ENCODE results near the gene DCLK1. TPM values are rescaled to one million over a fixed set of nuclear protein-coding genes. Genes with fewer than 3 reads are reported as not detected.

DCLK1 gene
- total RNA-seq, 1 experiment from 2014 or later: not detected

- no peak for DNase-seq (ENCODE audit: low spot score)
- in situ Hi-C loops (cut with HindIII; ENCODE audit: low sequenced_read_pairs): no loop called here
These were observed 366.7 kb downstream of the DCLK1 start for GRCh38 chr13:35764326-35765015.

GRCh38 chr13:35763782-35764123 lies 367.4 kb downstream of the DCLK1 start:
- in situ Hi-C loops (cut with HindIII; ENCODE audit: low sequenced_read_pairs): no loop called here
- no peak for DNase-seq (ENCODE audit: low spot score)

DNA sequence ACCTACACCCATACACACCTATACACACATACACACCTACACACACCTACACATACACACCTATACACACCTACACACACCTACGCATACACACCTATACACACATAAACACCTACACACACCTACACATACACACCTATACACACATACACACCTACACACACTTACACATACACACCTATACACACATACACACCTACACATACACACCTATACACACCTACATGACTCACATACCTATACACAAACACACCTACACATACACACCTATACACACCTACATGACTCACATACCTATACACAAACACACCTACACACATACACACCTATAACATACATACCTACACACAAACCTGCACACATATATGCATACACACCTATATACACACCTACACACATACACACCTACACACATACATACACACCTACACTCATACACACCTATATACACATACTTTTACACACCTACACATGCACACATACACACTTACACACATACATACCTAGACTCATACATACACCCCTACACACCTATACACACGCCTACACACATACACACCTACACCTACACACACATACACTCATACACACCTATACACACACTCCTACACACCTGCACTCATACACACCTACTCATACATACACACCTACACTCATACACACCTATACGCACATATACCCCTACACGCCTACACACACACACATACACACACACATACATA lies 368.0 kb downstream of the DCLK1 start:
- DNase-seq (ENCODE audit: low spot score): no peak
- in situ Hi-C loops (cut with HindIII; ENCODE audit: low sequenced_read_pairs): no loop called here

DNA sequence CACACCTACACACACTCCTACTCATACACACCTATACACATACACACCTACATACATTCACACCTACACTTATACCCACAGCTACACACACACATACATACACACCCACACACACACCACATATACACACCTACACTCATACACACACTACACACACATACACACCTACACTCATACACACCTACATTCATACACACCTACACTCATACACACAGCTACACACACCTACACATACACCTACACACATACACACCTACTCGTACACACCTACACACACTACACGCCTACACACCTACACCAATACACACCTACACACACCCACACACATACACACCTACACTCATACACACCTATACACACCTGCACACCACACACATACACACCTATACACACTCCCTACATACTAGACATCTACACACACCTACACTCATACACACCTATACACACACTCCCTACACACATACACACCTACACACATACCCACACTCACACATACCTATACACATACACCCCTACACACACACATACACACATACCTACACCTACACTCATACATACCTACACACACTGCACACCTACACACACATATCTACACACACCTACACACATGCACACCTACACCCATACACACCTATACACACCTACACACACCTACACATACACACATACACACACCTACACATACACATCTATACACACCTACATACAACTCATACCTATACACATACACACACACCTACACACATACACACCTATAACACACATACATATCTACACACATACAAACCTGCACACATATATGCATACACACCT lies 369.5 kb downstream of the DCLK1 start:
- in situ Hi-C loops (cut with HindIII; ENCODE audit: low sequenced_read_pairs): no loop called here
- DNase-seq (ENCODE audit: low spot score): no peak

DNA sequence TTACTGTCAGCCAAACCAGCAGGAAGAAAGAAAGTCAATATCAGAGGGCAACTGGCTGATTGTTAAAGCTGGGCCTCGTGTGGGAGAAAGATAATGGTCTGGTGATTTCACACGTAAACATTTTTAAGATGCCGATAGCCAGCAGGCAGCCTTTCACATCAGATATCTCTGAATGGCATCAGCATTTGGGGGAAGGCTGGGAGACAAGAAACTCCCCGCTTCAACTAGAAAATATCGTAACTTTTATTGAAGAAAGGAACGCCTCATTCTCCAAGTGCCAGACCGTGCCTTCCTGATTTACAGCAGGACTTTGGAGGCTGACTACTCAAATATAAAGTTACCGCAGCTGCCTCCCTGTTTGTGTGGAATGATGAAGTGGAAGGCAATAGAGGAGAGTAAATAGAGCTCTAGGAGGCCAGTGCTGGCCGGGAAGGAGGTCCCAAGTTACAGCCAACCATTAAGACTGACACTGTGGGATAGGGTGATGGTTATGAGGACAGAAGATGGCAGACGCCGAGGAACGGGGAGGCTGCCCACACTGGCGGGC lies 370.4 kb downstream of the DCLK1 start:
- in situ Hi-C loops (cut with HindIII; ENCODE audit: low sequenced_read_pairs): no loop called here
- DNase-seq (ENCODE audit: low spot score): no peak

DNA sequence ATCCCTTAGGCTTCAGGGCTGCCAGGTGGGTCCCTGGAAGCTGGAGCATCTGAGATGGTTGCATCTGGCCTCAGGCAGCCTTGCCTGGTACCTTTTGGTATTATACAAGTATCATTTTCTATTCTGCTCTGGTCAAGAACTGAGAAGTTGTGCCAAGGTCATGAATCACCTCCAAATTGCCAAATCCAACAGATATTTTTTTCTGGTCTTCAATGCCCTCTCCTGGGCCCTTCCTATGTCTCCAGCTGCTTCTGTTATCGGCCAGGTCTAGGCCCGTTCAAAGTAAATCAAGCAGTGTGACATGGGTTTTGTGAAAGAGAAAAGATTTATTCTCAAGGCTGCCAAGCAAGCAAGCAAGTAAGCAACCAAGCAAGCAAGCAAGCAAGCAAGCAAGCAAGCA lies 383.6 kb downstream of the DCLK1 start:
- no peak for DNase-seq (ENCODE audit: low spot score)
- in situ Hi-C loops (cut with HindIII; ENCODE audit: low sequenced_read_pairs): no loop called here

GRCh38 chr13:35744566-35745178 lies 386.5 kb downstream of the DCLK1 start:
- in situ Hi-C loops (cut with HindIII; ENCODE audit: low sequenced_read_pairs): no loop called here
- DNase-seq (ENCODE audit: low spot score): no peak

- in situ Hi-C loops (cut with HindIII; ENCODE audit: low sequenced_read_pairs): no loop called here
- no peak for DNase-seq (ENCODE audit: low spot score)
These were observed 387.0 kb downstream of the DCLK1 start for GRCh38 chr13:35744144-35744543.

DNA sequence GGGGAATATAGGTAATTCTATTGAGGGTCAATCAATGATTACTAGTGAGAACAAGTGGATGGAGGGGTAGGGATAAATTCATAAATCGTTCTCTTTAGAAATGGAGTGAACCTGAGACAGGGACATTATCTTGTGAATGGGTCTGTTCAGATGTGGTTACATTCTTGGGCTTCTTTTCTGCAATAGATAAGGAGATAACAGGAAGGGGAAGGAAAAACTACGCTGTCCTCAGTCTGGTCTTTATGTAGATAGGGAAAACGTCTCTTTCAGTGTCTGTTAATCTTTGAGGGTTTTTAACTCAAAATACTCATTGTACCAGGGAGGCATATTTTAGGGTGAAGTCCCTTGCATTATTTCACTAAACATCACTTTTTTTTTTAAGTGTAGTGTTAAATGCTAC lies 388.0 kb downstream of the DCLK1 start:
- DNase-seq (ENCODE audit: low spot score): no peak
- in situ Hi-C loops (cut with HindIII; ENCODE audit: low sequenced_read_pairs): no loop called here

GRCh38 chr13:35741657-35742056 lies 389.5 kb downstream of the DCLK1 start:
- in situ Hi-C loops (cut with HindIII; ENCODE audit: low sequenced_read_pairs): no loop called here

GRCh38 chr13:35736876-35737275 lies 394.3 kb downstream of the DCLK1 start:
- DNase-seq (ENCODE audit: low spot score): no peak
- in situ Hi-C loops (cut with HindIII; ENCODE audit: low sequenced_read_pairs): no loop called here

More at GRCh38 chr13:35741657-35742056, 389.5 kb downstream of the DCLK1 start:
- DNase-seq (ENCODE audit: low spot score): no peak

GRCh38 chr13:35733827-35734226 lies 397.4 kb downstream of the DCLK1 start:
- no peak for DNase-seq (ENCODE audit: low spot score)
- in situ Hi-C loops (cut with HindIII; ENCODE audit: low sequenced_read_pairs): no loop called here

DNA sequence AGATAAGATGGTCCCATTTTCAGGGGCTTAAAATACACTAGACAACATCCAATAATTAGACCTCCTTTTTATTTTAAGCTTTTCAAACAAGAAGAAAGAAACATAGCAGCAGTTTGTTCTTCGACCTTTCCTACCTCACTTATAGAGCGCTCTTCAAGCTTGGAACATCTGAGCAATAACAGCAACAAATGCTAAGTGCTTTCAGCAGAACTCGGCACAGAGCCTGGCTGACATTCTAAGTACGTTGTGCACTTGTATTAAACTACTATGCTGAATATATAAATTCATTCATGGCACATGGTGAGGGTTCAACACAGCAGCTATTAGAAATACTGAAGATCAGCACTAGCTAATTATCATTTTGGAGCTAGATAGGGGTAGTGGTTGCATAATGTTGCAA lies 398.6 kb downstream of the DCLK1 start:
- DNase-seq (ENCODE audit: low spot score): no peak
- in situ Hi-C loops (cut with HindIII; ENCODE audit: low sequenced_read_pairs): no loop called here

DNA sequence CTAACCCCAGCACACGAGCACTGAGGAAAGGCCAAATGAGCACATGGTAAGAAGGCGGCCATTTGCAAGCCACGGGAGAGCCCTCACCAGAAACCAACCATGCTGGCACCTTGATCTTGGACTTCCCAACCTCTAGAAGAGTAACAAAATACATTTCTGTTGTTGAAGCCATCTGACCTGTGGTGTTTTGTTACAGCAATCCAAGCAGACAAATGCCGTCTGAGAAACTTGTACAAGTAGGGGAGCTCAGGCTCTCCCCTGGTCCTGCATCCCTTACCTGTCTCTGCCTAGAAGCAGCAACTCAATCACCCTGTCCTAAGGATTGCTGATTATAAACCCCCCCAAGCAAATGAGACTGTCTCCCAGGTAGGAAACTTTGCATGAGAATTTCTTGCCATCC lies 399.7 kb downstream of the DCLK1 start:
- in situ Hi-C loops (cut with HindIII; ENCODE audit: low sequenced_read_pairs): no loop called here
- DNase-seq (ENCODE audit: low spot score): no peak

GRCh38 chr13:35729926-35730627 lies 401.1 kb downstream of the DCLK1 start:
- no peak for DNase-seq (ENCODE audit: low spot score)
- in situ Hi-C loops (cut with HindIII; ENCODE audit: low sequenced_read_pairs): no loop called here

DNA sequence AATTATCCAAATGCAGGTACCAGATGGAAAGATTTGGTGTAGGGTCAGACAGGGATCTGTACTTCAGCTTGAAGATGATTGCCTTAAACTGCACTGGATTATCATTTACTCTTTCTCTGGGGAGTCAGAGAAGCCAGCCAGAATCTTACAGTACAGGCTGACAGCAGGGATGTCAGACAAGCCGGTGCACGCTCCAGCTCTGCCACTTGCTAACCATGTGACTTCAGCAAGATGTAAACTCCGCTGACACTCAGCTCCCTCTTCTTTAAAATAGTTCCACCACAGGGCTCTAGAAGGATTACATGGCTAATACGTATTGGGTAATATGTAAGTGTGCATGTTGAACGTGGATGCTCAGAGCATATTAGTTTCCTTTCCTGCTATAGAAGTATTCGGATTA lies 403.3 kb downstream of the DCLK1 start:
- peak; percentile 29 for DNase-seq (ENCODE audit: low spot score)
- in situ Hi-C loops (cut with HindIII; ENCODE audit: low sequenced_read_pairs): no loop called here

DNA sequence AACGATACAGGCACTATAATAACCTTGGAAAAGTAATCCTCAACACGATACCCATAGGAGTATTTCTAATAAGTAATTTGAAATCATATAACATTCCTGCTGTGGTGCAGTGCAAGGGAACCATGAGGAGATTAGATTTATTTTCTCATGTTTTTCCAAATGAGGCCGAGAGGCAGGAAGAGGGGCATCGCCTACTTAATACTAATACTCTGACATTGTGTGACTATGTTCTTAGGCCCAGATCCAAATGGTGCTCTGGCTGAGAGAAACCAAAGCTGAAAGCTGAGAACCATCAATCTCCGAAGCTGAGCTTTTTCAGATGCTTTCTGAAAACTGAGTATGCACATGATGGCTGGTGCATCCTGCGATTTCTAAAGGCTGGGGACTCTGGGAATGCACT lies 406.7 kb downstream of the DCLK1 start:
- peak; percentile 8 for DNase-seq (ENCODE audit: low spot score)

DNA sequence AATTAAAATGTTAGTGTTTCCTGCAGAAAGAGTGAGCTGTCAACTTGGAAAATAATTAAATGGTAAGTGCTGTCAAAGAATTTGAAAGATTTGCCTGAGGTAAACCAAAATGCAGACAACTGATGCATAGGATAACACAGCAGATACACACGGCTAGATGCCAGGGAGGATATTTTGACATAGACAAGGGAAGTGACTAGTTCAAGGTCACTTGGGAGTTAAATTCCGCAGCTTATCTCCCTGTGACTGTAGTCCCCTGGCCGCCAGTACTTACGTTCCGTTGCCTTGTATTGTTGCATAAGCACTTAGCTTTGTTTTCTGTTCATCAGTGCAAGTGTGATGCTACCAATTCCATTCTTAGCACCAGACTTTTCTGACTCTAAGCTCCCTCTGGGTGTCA lies 407.4 kb downstream of the DCLK1 start:
- DNase-seq (ENCODE audit: low spot score): no peak
- in situ Hi-C loops (cut with HindIII; ENCODE audit: low sequenced_read_pairs): no loop called here

More for the DNA sequence above, 406.7 kb downstream of the DCLK1 start:
- in situ Hi-C loops (cut with HindIII; ENCODE audit: low sequenced_read_pairs): no loop called here

GRCh38 chr13:35723053-35723461 lies 408.1 kb downstream of the DCLK1 start:
- no peak for DNase-seq (ENCODE audit: low spot score)
- in situ Hi-C loops (cut with HindIII; ENCODE audit: low sequenced_read_pairs): no loop called here
